Neuron (in vitro differentiated cells): ENCODE measurements around the gene SLC16A10.
"Not testable (repeated sequence)": the region's sequence is repeated elsewhere in the genome, so short reads cannot be mapped to it uniquely, and the experiment has no call there.

ENCODE experiments used
- H2AFZ ChIP-seq: one replicate; pipeline ENCODE4 v1.6.1; 2013; ENCODE audit warnings: low read depth, mild to moderate bottlenecking, inconsistent platforms, low read length, moderate library complexity
- H3K27me3 ChIP-seq: one replicate; pipeline ENCODE4 v1.6.1; 2013; ENCODE audit warnings: low read length; ENCODE audit not compliant: insufficient read depth
- H3K36me3 ChIP-seq: one replicate; pipeline ENCODE4 v1.6.1; 2013; ENCODE audit warnings: low read length; ENCODE audit not compliant: insufficient read depth
- H3K4me1 ChIP-seq: one replicate; pipeline ENCODE4 v1.6.1; 2013; ENCODE audit warnings: low read length; ENCODE audit not compliant: insufficient read depth
- H3K4me3 ChIP-seq: 2 replicates; pipeline ENCODE4 v1.5.1; 2013; ENCODE audit warnings: mild to moderate bottlenecking, low read length, moderate library complexity
- H3K9me3 ChIP-seq: one replicate; pipeline ENCODE4 v1.6.1; 2013; ENCODE audit warnings: low read length

The SLC16A10 gene

DNA sequence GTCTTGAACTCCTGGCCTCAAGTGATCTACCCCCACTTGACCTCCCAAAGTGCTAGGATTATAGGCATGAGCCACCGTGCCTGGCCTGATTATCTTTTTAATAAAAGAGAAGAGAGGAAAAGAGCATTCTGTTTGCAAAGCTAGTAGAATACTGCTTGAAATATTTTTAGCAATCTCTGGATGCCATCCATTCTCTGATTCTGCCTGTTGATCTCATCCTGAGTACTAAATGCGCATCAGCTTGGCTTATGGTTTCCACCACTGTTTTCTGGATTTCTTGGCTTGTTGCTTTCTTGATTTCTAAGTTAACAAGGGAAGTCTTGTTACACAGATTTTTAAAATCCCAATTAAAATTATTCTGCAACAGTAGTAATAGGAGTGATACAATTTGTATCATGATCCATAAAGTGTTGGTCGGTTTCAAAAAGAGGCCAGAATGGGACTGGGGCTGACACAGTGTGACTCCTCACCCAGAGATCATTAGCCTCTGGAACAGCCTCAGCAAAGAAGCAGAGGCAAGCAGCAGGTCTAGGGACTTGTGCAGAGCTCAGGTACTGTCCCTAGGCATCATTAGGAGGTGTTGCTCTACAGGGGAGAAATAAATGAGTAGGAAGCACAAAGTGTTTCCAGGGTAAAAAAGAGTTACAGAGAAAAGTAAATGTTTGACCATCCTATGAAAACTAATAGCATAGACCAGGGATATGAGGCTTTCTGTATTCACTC, 17.8 kb upstream of the SLC16A10 start:
- no peak overlapping the region for H2AFZ ChIP-seq
- H3K27me3 ChIP-seq: peaks cover 4% of the 10 kb centered on the region
- no peaks in the 10 kb centered on the region for H3K4me1 ChIP-seq
- H3K4me3 ChIP-seq: no peak overlapping the region
- H3K9me3 ChIP-seq: no peaks in the 10 kb centered on the region
- no peaks in the 10 kb centered on the region for H3K36me3 ChIP-seq

- H3K36me3 ChIP-seq: no peaks in the 10 kb centered on the region
- no peaks in the 10 kb centered on the region for H3K9me3 ChIP-seq
- H3K27me3 ChIP-seq: peaks cover 10% of the 10 kb centered on the region
- H3K4me3 ChIP-seq: no peak overlapping the region
- H3K4me1 ChIP-seq: no peaks in the 10 kb centered on the region
- no peak overlapping the region for H2AFZ ChIP-seq
These were observed 16.9 kb upstream of the SLC16A10 start for GRCh38 chr6:111070105-111071005.

DNA sequence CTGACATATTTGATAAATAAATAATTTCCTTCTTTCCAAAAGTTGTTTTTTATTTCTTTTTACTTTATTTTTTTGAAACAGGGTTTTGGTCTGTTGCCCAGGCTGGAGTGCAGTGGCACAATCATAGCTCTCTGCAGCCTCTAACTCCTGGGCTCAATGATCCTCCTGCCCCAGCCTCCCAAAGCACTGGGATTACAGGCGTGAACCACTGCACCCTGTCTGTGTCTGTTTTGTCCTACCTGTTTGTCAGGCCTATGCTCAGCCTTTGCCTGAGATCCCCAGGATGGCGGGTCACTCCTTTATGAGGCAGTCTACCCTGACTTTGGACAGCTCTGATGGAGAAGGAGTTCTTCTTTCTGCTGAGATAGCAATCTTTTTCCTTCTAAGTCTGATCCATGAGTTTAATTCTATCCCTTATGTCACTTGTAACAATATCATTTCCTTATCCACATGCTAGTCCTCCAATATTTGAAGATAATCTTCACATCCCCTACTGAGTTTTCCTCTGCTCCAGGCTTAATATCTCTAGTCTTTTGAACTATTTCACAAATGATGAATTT, 14.4 kb upstream of the SLC16A10 start:
- H2AFZ ChIP-seq: no peak overlapping the region
- no peaks in the 10 kb centered on the region for H3K36me3 ChIP-seq
- H3K4me1 ChIP-seq: no peaks in the 10 kb centered on the region
- no peak overlapping the region for H3K4me3 ChIP-seq
- no peaks in the 10 kb centered on the region for H3K9me3 ChIP-seq
- peaks cover 10% of the 10 kb centered on the region for H3K27me3 ChIP-seq

DNA sequence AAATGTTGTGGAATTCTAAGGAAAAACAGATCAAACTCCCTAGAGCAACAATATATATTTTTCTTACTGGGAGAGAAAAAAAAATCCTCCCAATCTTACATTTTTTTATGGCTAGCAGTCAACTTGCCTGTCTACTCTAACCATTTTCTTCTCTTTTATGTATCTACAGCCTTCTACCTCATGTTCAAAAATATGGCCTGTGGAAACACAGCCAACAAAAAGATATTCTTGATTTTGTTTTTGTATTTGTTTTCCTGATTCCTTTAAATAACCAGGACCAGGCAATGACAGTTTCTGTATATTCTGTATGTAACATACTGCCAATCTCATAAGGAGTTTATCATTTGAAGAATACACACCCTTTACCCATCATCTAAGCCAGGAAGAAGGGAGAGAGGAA, 13.0 kb upstream of the SLC16A10 start:
- H3K27me3 ChIP-seq: peaks cover 10% of the 10 kb centered on the region

DNA sequence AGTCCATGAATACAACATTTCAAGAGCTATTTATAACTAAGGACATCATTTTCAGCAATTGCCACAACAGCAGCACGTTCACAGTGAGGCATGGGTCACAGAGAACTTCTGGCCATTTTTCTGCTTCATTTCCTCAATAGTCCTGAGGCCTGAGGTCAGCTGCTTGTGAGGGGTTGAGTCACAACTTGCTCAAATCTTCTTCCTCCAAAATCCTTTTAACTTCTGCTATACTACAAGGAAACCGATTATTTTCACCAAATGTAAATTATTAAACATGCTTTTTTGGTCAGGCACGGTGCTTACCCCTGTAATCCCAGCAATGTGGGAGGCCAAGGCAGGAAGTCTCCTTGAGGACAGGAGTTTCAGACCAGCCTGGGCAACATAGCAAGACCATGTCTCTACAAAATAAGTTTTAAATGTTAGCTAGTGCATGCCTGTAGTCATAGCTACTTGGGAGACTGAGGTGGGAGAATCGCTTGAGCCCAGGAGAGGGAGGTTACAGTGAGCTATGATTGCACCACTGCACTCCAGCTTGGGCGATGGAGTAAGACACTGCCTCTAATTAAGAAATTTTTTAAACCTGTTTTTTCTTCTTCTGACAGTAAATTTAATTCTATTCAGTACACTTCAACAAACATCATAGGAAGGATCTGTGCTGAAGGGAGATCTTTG, 11.1 kb upstream of the SLC16A10 start:
- H3K9me3 ChIP-seq: no peaks in the 10 kb centered on the region
- no peaks in the 10 kb centered on the region for H3K4me1 ChIP-seq
- H3K4me3 ChIP-seq: no peak overlapping the region
- peaks cover 10% of the 10 kb centered on the region for H3K27me3 ChIP-seq
- H3K36me3 ChIP-seq: no peaks in the 10 kb centered on the region
- no peak overlapping the region for H2AFZ ChIP-seq

More for the DNA sequence above, 13.0 kb upstream of the SLC16A10 start:
- no peaks in the 10 kb centered on the region for H3K36me3 ChIP-seq
- no peak overlapping the region for H3K4me3 ChIP-seq
- H3K9me3 ChIP-seq: no peaks in the 10 kb centered on the region
- no peaks in the 10 kb centered on the region for H3K4me1 ChIP-seq
- no peak overlapping the region for H2AFZ ChIP-seq

GRCh38 chr6:111080698-111081097, 6.6 kb upstream of the SLC16A10 start:
- H2AFZ ChIP-seq: no peak overlapping the region
- peaks cover 8% of the 10 kb centered on the region for H3K27me3 ChIP-seq
- no peaks in the 10 kb centered on the region for H3K4me1 ChIP-seq
- H3K36me3 ChIP-seq: no peaks in the 10 kb centered on the region
- no peaks in the 10 kb centered on the region for H3K9me3 ChIP-seq
- H3K4me3 ChIP-seq: no peak overlapping the region

DNA sequence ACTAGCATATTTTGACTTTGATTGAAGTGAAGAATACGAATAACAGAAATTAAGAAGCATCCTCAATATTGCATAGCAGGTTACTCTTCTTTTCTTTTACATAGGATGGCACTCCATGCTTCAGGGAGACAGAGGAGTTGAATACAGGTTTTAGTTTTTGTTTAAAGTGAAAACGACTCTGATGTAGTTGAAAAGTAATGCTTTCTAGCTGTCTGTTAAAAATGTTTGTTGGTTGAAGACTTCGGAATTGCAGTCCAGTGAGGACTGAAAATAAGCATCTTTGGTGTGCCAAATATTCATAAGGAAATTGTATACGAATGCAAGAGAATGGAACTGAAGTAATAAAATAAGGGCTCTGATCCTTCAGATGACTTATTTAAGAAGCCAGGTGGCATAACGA, 618 bp upstream of the SLC16A10 start:
- peak overlapping the region; percentile 59 for H3K4me3 ChIP-seq
- H3K9me3 ChIP-seq: no peaks in the 10 kb centered on the region
- H3K36me3 ChIP-seq: no peaks in the 10 kb centered on the region
- peaks cover 28% of the 10 kb centered on the region for H3K27me3 ChIP-seq
- H2AFZ ChIP-seq: peak overlapping the region; percentile 84
- peaks cover 7% of the 10 kb centered on the region for H3K4me1 ChIP-seq

- Histone ChIP-seq H3K36me3 (no peaks in the 10 kb centered on the region), H3K4me1 (peaks cover 7% of the 10 kb centered on the region), H3K27me3 (peaks cover 28% of the 10 kb centered on the region), H3K4me3 (peak overlapping the region; percentile 59), H3K9me3 (no peaks in the 10 kb centered on the region), H2AFZ (peak overlapping the region; percentile 84)
These were observed 766 bp downstream of the SLC16A10 start for GRCh38 chr6:111087871-111088667.

- peaks cover 24% of the 10 kb centered on the region for H3K27me3 ChIP-seq
- H3K4me3 ChIP-seq: peak overlapping the region; percentile 59
- no peaks in the 10 kb centered on the region for H3K36me3 ChIP-seq
- peak overlapping the region; percentile 84 for H2AFZ ChIP-seq
- no peaks in the 10 kb centered on the region for H3K9me3 ChIP-seq
- peaks cover 7% of the 10 kb centered on the region for H3K4me1 ChIP-seq
These were observed 1.3 kb downstream of the SLC16A10 start for GRCh38 chr6:111088668-111089003.

DNA sequence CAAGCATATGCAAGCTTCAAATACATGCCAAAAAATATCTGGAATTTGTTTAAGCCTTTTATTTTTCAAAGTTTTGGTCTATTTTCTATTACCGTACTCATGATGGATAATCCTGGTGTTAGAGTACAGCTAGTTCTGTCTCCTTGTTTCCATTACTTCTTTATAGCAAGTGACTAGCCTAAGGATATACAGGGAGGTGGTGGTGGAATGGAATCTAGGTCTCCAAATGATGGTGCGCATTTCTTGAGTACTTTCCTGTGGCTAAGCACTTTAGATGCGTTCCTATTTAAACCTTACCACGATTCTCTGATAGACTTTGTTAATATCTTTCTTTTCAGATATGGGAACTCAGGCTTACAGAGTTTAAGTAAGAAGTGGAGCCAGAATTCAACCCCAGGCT, 3.5 kb downstream of the SLC16A10 start:
- Histone ChIP-seq H3K36me3 (no peaks in the 10 kb centered on the region), H3K4me1 (peaks cover 7% of the 10 kb centered on the region), H3K9me3 (no peaks in the 10 kb centered on the region), H3K4me3 (no peak overlapping the region), H2AFZ (no peak overlapping the region), H3K27me3 (peaks cover 23% of the 10 kb centered on the region)

DNA sequence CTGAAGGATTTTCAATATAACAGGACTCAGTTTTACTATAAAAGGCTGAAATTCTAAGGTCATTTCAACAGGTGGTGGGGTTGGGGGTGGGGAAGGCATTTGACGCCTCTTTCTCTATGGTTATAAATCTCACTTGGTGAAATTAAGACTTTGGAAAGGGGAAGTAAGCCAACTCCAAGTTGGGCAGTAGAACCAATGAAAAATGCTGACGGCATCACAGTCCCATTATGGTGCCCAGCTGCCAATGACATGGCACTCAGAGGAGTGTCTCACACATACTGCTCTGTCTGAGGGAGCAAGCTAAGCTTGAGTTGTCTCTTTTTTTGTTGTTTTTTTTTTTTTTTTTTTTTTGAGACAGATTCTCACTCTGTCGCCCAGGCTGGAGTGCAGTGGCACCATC, 4.7 kb downstream of the SLC16A10 start:
- H3K36me3 ChIP-seq: no peaks in the 10 kb centered on the region
- no peak overlapping the region for H2AFZ ChIP-seq
- H3K27me3 ChIP-seq: peaks cover 20% of the 10 kb centered on the region
- H3K4me1 ChIP-seq: peaks cover 7% of the 10 kb centered on the region
- peaks cover 3% of the 10 kb centered on the region for H3K9me3 ChIP-seq
- H3K4me3 ChIP-seq: no peak overlapping the region

DNA sequence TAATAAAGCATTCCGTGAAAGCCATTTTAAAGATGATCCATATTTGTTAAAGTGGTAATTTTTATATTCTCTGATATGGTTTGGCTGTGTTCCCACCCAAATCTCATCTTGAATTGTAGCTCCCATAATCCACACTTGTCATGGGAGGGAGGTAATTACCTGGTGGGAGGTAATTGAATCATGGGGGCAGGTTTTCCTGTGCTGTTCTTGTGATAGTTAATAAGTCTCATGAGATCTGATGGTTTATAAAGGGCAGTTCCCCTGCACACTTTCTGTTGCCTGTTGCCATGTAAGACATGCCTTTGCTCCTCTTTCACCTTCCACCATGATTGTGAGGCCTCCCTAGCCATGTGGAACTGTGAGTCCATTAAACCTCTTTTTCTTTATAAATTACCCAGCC, 8.2 kb downstream of the SLC16A10 start:
- H3K36me3 ChIP-seq, H3K9me3 ChIP-seq, H3K27me3 ChIP-seq, H3K4me3 ChIP-seq, H2AFZ ChIP-seq, H3K4me1 ChIP-seq: not testable (repeated sequence)
